ENCODE results near the gene CHST12. TPM values are rescaled to one million over a fixed set of nuclear protein-coding genes. Genes with fewer than 3 reads are reported as not detected.

CHST12 gene
- total and polyA plus RNA-seq, 2 of the 4 experiments (the other 2 are of a cell fraction) = 3.8 to 27.0 TPM

- no peak overlapping the region for H2AFZ ChIP-seq (replicated peaks; ENCODE audit: low read length, poor library complexity)
- H3K4me1 ChIP-seq (ENCODE audit: control insufficient read depth, insufficient read depth, low read length) = no peaks in the 10 kb centered on the region
- H3K56ac ChIP-seq (ENCODE audit: extremely low read depth, insufficient read depth, low read length) = no peak overlapping the region
- dilution Hi-C loops (cut with HindIII; ENCODE audit: low sequenced_read_pairs, unreplicated experiment) (no loop called here), in situ Hi-C loops (cut with MboI; ENCODE audit: low sequenced_read_pairs) (no loop called here), intact Hi-C loops (cut with micrococcal nuclease) (no loop called here)
- H2BK15ac ChIP-seq (ENCODE audit: low read depth, low read length) = no peak overlapping the region
- H3K27me3 ChIP-seq (ENCODE audit: control insufficient read depth, insufficient read depth, low read length) = no peaks in the 10 kb centered on the region
- H4K5ac ChIP-seq (ENCODE audit: low read depth, low read length) = no peak overlapping the region
- no peak overlapping the region for H4K8ac ChIP-seq (ENCODE audit: low read depth in 2 of 2, low read length in 2 of 2)
- H3K79me1 ChIP-seq (ENCODE audit: low read depth in 1 of 2, low read length in 2 of 2) = peaks cover 25 to 54% of the 10 kb centered on the region in 2 experiments
- no peak overlapping the region for H2AK9ac ChIP-seq (replicated peaks; ENCODE audit: low read depth, low read length, poor library complexity)
- H3K23ac ChIP-seq (ENCODE audit: low read depth, low read length) = no peak overlapping the region
- H3K4me2 ChIP-seq (ENCODE audit: low read depth, low read length) = no peak overlapping the region
- H2BK5ac ChIP-seq (ENCODE audit: low read depth, low read length, poor library complexity, severe bottlenecking) = no peak overlapping the region
- no peak overlapping the region for H4K91ac ChIP-seq (ENCODE audit: insufficient read depth, low read depth, low read length)
- H3K9me3 ChIP-seq (ENCODE audit: control insufficient read depth, insufficient read depth, low read length) = no peaks in the 10 kb centered on the region
- H3K9me1 ChIP-seq (ENCODE audit: insufficient read depth, low read length) = 0 out of 2 replicates have a peak, but pooled peaks cover 3% of the 10 kb centered on the region
- no peak overlapping the region for H3K27ac ChIP-seq (ENCODE audit: insufficient read depth, low read length)
- CTCF ChIA-PET = no interaction called here
- H3K36me3 ChIP-seq (ENCODE audit: control insufficient read depth, insufficient read depth, low read length) = peaks cover 86% of the 10 kb centered on the region
- ATAC-seq (ENCODE audit: low read depth) (no peak), DNase-seq (no peak)
- H2BK120ac ChIP-seq (ENCODE audit: low read depth, low read length) = no peak overlapping the region
- H2BK20ac ChIP-seq (ENCODE audit: low read depth, low read length) = no peak overlapping the region
- H3K9ac ChIP-seq (ENCODE audit: low read depth, low read length) = no peak overlapping the region
- TF ChIP-seq, protein P1, sequence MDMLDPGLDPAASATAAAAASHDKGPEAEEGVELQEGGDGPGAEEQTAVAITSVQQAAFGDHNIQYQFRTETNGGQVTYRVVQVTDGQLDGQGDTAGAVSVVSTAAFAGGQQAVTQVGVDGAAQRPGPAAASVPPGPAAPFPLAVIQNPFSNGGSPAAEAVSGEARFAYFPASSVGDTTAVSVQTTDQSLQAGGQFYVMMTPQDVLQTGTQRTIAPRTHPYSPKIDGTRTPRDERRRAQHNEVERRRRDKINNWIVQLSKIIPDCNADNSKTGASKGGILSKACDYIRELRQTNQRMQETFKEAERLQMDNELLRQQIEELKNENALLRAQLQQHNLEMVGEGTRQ (IDR thresholded peaks at IDR 0.05; ENCODE audit: low read depth, low read length) = no peak
- TF ChIP-seq, protein P2, sequence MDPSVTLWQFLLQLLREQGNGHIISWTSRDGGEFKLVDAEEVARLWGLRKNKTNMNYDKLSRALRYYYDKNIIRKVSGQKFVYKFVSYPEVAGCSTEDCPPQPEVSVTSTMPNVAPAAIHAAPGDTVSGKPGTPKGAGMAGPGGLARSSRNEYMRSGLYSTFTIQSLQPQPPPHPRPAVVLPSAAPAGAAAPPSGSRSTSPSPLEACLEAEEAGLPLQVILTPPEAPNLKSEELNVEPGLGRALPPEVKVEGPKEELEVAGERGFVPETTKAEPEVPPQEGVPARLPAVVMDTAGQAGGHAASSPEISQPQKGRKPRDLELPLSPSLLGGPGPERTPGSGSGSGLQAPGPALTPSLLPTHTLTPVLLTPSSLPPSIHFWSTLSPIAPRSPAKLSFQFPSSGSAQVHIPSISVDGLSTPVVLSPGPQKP (IDR thresholded peaks at IDR 0.05; ENCODE audit: borderline replicate concordance, low read depth, low read length) = no peak
- TF ChIP-seq POLR2A (IDR thresholded peaks at IDR 0.05; ENCODE audit: low read depth, low read length) (no peak), SMC3 (IDR thresholded peaks at IDR 0.05; ENCODE audit: low read depth, low read length) (no peak), MXI1 (IDR thresholded peaks at IDR 0.05; ENCODE audit: borderline replicate concordance, low read depth, low read length) (no peak), CEBPB (IDR thresholded peaks at IDR 0.05; ENCODE audit: low read depth, low read length) (no peak), NFE2L2 (IDR thresholded peaks at IDR 0.05; ENCODE audit: low read depth, low read length) (no peak), MAFK (IDR thresholded peaks at IDR 0.05; ENCODE audit: low read depth, low read length) (no peak), RCOR1 (IDR thresholded peaks at IDR 0.05; ENCODE audit: insufficient replicate concordance, low read length) (no peak), MAZ (IDR thresholded peaks at IDR 0.05; ENCODE audit: borderline replicate concordance, low read depth, low read length) (no peak), RAD21 (IDR thresholded peaks at IDR 0.05; ENCODE audit: low read length) (no peak), CHD1 (IDR thresholded peaks at IDR 0.05; ENCODE audit: low read depth, low read length) (no peak), BHLHE40 (IDR thresholded peaks at IDR 0.05; ENCODE audit: low read depth, low read length) (no peak), RFX5 (IDR thresholded peaks at IDR 0.05; ENCODE audit: low read depth, low read length) (no peak), FOS (IDR thresholded peaks at IDR 0.05; ENCODE audit: low read depth, low read length) (no peak)
- TF ChIP-seq, protein P3, sequence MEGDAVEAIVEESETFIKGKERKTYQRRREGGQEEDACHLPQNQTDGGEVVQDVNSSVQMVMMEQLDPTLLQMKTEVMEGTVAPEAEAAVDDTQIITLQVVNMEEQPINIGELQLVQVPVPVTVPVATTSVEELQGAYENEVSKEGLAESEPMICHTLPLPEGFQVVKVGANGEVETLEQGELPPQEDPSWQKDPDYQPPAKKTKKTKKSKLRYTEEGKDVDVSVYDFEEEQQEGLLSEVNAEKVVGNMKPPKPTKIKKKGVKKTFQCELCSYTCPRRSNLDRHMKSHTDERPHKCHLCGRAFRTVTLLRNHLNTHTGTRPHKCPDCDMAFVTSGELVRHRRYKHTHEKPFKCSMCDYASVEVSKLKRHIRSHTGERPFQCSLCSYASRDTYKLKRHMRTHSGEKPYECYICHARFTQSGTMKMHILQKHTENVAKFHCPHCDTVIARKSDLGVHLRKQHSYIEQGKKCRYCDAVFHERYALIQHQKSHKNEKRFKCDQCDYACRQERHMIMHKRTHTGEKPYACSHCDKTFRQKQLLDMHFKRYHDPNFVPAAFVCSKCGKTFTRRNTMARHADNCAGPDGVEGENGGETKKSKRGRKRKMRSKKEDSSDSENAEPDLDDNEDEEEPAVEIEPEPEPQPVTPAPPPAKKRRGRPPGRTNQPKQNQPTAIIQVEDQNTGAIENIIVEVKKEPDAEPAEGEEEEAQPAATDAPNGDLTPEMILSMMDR (conservative IDR thresholded peaks at IDR 0.05; ENCODE audit: low read depth, low read length) = no peak
- H3K14ac ChIP-seq (replicated peaks; ENCODE audit: low read depth, low read length) = no peak overlapping the region
- BruUV-seq (replicated peaks) = no TSS peak
- H3K4ac ChIP-seq (ENCODE audit: low read depth, low read length) = no peak overlapping the region
- POLR2A ChIA-PET (ENCODE audit: unreplicated experiment) = no interaction called here
- H3K18ac ChIP-seq (ENCODE audit: low read depth, low read length) = no peak overlapping the region
- H4K20me1 ChIP-seq (ENCODE audit: insufficient read depth, low read length) = peaks cover 41% of the 10 kb centered on the region
- H3K4me3 ChIP-seq (ENCODE audit: insufficient read depth, low read depth, low read length) = no peak overlapping the region
- no peak overlapping the region for H2AK5ac ChIP-seq (ENCODE audit: low read depth, low read length)
- 94% methylated on average over 6 of the region's 18 CpGs; no CpG with 5 or more reads in 1 of the 2 experiments for WGBS, 2 experiments (ENCODE audit: extremely low coverage in 2 of 2, insufficient read length in 1 of 2)
Observed at GRCh38 chr7:2374401-2374800, 29.0 kb upstream of the CHST12 start.

All from IMR-90 (cell line).